ENCODE data around the gene TRIM9.

TRIM9 gene

DNA sequence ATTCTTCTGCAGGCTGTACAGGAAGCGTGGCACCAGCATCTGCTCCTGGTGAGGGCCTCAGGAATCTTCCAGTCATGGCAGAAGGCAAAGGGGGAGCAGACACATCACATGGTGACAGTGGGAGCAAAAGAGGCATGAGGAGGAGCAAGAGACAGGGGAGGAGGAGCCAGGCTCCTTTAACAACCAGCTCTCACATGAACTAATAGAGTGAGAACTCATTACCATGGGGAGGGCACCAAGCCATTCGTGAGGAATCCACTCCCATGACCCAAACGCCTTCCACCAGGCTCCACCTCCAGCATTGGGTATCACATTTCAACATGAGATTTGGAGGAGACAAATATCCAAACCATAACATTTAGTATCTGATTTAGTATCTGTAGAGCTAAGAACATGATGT lies 14.7 kb upstream of the TRIM9 start:
- TF ChIP-seq, protein P1, sequence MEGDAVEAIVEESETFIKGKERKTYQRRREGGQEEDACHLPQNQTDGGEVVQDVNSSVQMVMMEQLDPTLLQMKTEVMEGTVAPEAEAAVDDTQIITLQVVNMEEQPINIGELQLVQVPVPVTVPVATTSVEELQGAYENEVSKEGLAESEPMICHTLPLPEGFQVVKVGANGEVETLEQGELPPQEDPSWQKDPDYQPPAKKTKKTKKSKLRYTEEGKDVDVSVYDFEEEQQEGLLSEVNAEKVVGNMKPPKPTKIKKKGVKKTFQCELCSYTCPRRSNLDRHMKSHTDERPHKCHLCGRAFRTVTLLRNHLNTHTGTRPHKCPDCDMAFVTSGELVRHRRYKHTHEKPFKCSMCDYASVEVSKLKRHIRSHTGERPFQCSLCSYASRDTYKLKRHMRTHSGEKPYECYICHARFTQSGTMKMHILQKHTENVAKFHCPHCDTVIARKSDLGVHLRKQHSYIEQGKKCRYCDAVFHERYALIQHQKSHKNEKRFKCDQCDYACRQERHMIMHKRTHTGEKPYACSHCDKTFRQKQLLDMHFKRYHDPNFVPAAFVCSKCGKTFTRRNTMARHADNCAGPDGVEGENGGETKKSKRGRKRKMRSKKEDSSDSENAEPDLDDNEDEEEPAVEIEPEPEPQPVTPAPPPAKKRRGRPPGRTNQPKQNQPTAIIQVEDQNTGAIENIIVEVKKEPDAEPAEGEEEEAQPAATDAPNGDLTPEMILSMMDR (conservative IDR thresholded peaks at IDR 0.05; ENCODE audit: control insufficient read depth, insufficient read depth, low read depth, low read length), result no peak
- DNase-seq (ENCODE audit: low read depth), result no peak

DNA sequence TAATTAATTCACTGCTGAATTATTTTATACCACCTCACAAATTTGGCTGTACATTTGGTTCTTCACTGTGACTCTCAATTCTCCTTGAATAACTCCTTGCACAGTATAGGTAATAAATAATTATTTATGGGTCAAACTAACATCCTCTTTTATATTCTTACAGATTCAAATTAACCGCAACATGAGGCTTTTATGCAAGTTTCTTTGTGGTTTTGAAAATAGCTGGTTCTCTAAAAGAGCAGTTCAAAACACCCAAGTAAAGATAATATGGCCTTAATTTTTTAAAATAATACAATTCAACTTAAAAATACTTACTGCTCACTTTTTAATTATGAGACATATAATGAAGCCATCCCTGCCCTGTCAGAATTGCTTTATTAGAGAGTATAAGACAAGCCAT lies 12.9 kb upstream of the TRIM9 start:
- H3K4me3 ChIP-seq (ENCODE audit: control insufficient read depth, low read depth, low read length), result no peak overlapping the region
- no peak for DNase-seq (ENCODE audit: low read depth)
- TF ChIP-seq, protein P1 (conservative IDR thresholded peaks at IDR 0.05; ENCODE audit: control insufficient read depth, insufficient read depth, low read depth, low read length), result no peak

More for the DNA sequence above, 14.7 kb upstream of the TRIM9 start:
- no peak overlapping the region for H3K4me3 ChIP-seq (ENCODE audit: control insufficient read depth, low read depth, low read length)

DNA sequence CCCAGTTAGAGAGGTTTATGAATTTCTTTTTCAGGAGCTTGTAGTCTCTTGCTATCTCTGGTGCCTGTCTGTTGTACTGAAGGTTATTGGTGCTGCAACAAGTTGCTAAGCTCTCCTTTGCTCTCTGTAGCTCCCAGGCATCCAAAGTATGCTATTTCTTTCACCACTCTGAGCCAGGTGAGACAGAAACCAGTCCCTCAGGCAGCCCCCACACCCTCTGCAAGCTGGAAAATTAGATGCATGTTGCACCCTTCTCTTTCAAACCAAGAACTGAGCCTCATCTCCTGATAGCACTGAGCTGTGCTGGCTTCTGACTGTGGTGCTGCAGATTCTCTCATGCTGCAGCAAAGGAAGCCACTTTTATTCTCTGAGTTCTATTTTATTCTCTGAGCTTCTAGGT lies 9.6 kb upstream of the TRIM9 start:
- TF ChIP-seq, protein P1 (conservative IDR thresholded peaks at IDR 0.05; ENCODE audit: control insufficient read depth, insufficient read depth, low read depth, low read length), result no peak
- no peak overlapping the region for H3K4me3 ChIP-seq (ENCODE audit: control insufficient read depth, low read depth, low read length)
- no peak for DNase-seq (ENCODE audit: low read depth)

DNA sequence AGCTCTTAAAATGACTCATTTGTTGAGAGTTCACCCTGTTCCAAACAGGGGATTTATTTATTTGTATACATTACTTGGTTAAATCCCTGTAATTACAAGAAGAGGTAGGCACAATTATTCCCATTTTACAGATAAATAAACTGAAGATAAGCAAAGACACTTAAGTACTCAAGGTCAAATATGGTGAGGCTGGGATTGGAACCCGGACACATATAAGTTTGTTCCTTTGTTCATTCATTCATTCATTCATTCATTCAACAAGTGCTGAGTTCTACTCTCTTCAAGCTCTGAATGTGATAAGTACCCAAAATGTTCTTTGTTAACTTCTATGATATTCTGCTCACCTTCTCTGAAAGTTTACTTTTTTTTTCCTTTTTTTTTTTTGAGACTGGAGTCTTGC lies 2.4 kb upstream of the TRIM9 start:
- DNase-seq (ENCODE audit: low read depth), result no peak
- H3K4me3 ChIP-seq (ENCODE audit: control insufficient read depth, low read depth, low read length), result no peak overlapping the region
- TF ChIP-seq, protein P1 (conservative IDR thresholded peaks at IDR 0.05; ENCODE audit: control insufficient read depth, insufficient read depth, low read depth, low read length), result no peak

DNA sequence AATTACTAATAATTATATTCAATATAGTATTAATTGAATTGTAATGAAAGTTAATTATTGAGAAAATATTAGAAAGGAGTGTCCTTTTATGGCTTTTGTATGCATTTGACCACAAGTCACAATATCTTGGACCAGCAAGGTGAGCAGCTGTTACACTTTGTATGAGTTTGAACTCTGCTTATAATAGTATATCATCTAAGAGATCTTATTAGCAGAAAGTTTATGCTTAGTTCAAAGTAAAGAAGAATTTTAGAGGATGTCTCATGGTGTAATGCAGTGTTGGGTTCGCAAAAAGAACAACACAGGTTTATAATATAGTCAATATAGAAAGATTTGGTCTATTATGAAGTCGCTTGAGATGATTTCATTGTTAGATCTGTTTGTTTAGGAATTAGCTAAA lies 2.0 kb upstream of the TRIM9 start:
- no peak for DNase-seq (ENCODE audit: low read depth)
- no peak overlapping the region for H3K4me3 ChIP-seq (ENCODE audit: control insufficient read depth, low read depth, low read length)
- TF ChIP-seq, protein P1 (conservative IDR thresholded peaks at IDR 0.05; ENCODE audit: control insufficient read depth, insufficient read depth, low read depth, low read length), result no peak

DNA sequence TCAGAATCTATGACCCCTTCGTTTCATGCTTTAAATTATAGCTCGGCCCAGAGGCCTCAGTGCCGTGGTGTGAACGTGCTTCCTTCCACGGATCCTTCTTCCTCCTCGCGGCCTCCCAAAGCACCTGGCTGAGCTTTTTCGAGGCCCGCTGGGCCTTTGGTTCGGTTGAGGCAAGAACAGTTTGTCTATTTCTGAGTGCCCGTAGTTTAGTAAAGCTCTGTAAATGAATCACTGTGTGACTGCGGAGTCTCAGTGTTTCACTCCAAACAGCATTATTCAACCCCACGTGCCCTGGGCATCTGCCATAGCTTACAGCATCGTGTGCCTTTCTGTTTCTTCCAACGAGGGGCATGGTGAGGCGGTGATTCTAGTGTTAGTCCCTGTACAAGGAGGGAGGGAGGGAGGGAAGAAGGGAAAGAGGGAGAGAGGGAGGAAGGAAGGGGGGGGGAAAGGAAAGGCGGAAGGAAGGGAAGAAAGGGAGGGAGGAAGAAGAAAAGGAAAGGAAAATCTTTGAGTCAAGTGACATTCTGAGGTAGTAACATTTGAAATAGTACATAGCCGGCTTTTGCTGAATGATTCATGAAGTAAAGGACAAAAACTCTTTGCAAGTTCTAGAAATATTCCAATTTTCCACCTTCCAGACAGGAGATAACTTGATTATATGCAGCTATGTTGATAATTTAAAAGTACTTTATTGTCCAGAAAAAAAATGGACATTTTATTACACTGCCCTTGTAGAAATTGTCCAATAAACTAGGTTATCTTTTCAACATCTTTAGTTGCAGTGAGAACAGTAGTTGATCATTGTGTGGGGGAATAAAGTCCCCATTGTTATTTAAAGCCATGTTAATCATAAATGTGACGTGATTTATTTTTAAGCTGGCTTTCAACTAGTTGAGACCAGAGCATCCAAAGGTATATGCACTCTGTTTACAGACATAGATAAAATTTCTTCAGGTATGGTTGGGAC lies 1.2 kb upstream of the TRIM9 start:
- peak; percentile 83 for DNase-seq (ENCODE audit: low read depth)
- TF ChIP-seq, protein P1 (conservative IDR thresholded peaks at IDR 0.05; ENCODE audit: control insufficient read depth, insufficient read depth, low read depth, low read length), result no peak
- H3K4me3 ChIP-seq (ENCODE audit: control insufficient read depth, low read depth, low read length), result peak overlapping the region; percentile 55
